GM12874 (cell line): Measurements from ENCODE around the gene CCDC158.

Source experiments
- CTCF ChIP-seq: IDR thresholded peaks from 2 replicates; pipeline ENCODE4 v1.5.1; 2011; ENCODE audit warnings: low read depth, mild to moderate bottlenecking, control low read depth, low read length, moderate library complexity; ENCODE audit not compliant: insufficient read depth

Gene CCDC158

GRCh38 chr4:76457885-76458284 lies 36.9 kb upstream of the CCDC158 start:
- no peak for TF ChIP-seq CTCF

- TF ChIP-seq CTCF: no peak
Observed at GRCh38 chr4:76453232-76453631, 32.3 kb upstream of the CCDC158 start.

- no peak for TF ChIP-seq CTCF
Observed at GRCh38 chr4:76449833-76450232, 28.9 kb upstream of the CCDC158 start.

GRCh38 chr4:76449362-76449767 lies 28.4 kb upstream of the CCDC158 start:
- TF ChIP-seq CTCF: no peak

- no peak for TF ChIP-seq CTCF
Observed at GRCh38 chr4:76448211-76448610, 27.3 kb upstream of the CCDC158 start.

- TF ChIP-seq CTCF: no peak
Observed at GRCh38 chr4:76447393-76447851, 26.5 kb upstream of the CCDC158 start.

GRCh38 chr4:76445911-76446310 lies 25.0 kb upstream of the CCDC158 start:
- TF ChIP-seq CTCF: no peak

GRCh38 chr4:76443376-76443775 lies 22.4 kb upstream of the CCDC158 start:
- TF ChIP-seq CTCF: no peak
